Common myeloid progenitor, CD34-positive (primary cell): Measurements from ENCODE around the gene MYH2.

Source experiments
- CTCF ChIA-PET: fragments of 350-600 bp; sonication (Branson Sonifier 250); formaldehyde crosslinking; loops from one replicate; lab custom pipeline; 2021; ENCODE audit warnings: antibody characterized with exemption; lab: Charles Lee
- POLR2A ChIA-PET: fragments of 350-600 bp; sonication (Branson Sonifier 250); formaldehyde crosslinking; loops from one replicate; lab custom pipeline; 2021; ENCODE audit warnings: antibody characterized with exemption; lab: Charles Lee
- DNase-seq, 3 donors: peaks; one replicate each; pipeline versions ENCODE4 v3.0.0 to v3.0.0-alpha.2; 2013
- H3K27ac ChIP-seq, 2 experiments: 1 replicate in 1 of 2; 2 replicates in 1 of 2; pipeline ENCODE4 v1.7.0; 2013; ENCODE audit warnings: inconsistent platforms in 2 of 2, low read length in 2 of 2, mild to moderate bottlenecking in 2 of 2, low read depth in 1 of 2, moderate library complexity in 1 of 2; ENCODE audit not compliant: severe bottlenecking in 2 of 2, insufficient read depth in 1 of 2, poor library complexity in 1 of 2
- H3K27me3 ChIP-seq, 5 experiments: replicated peaks in 2 of 5; 1 replicate in 3 of 5; 2 replicates in 2 of 5; pipeline versions ENCODE4 v1.6.1 to v1.7.0; 2013; ENCODE audit warnings: low read length in 4 of 5, mild to moderate bottlenecking in 2 of 5, moderate library complexity in 2 of 5, inconsistent platforms in 1 of 5; ENCODE audit not compliant: insufficient read depth in 5 of 5, control insufficient read depth in 4 of 5
- H3K36me3 ChIP-seq, 4 experiments: 1 replicate in 2 of 4; 2 replicates in 2 of 4; pipeline versions ENCODE4 v1.6.1 to v1.7.0; 2013; ENCODE audit warnings: low read length in 3 of 4, control low read depth in 1 of 4, mild to moderate bottlenecking in 1 of 4; ENCODE audit not compliant: control insufficient read depth in 4 of 4, insufficient read depth in 4 of 4
- H3K4me1 ChIP-seq, 4 experiments: 1 replicate in 3 of 4; 2 replicates in 1 of 4; pipeline versions ENCODE4 v1.6.1 to v1.7.1; 2013; ENCODE audit warnings: low read length in 3 of 4, mild to moderate bottlenecking in 3 of 4, control low read depth in 1 of 4, inconsistent platforms in 1 of 4, moderate library complexity in 1 of 4; ENCODE audit not compliant: control insufficient read depth in 4 of 4, insufficient read depth in 4 of 4; ENCODE audit errors: control extremely low read depth in 1 of 4
- H3K4me3 ChIP-seq, 7 experiments: 1 replicate in 4 of 7; 2 replicates in 3 of 7; pipeline versions ENCODE4 v1.5.1 to v1.7.0; 2013; ENCODE audit warnings: mild to moderate bottlenecking in 7 of 7, low read length in 6 of 7, moderate library complexity in 6 of 7, inconsistent platforms in 2 of 7, low read depth in 2 of 7, control low read depth in 1 of 7; ENCODE audit not compliant: insufficient read depth in 4 of 7, control insufficient read depth in 1 of 7; ENCODE audit errors: extremely low read depth in 1 of 7
- H3K9me3 ChIP-seq, 5 experiments: 1 replicate in 4 of 5; 2 replicates in 1 of 5; pipeline versions ENCODE4 v1.6.1 to v1.7.1; 2013; ENCODE audit warnings: low read length in 4 of 5, mild to moderate bottlenecking in 2 of 5, inconsistent platforms in 1 of 5, low read depth in 1 of 5, moderate library complexity in 1 of 5; ENCODE audit not compliant: control insufficient read depth in 4 of 5, insufficient read depth in 2 of 5; ENCODE audit errors: control extremely low read depth in 1 of 5
- WGBS: methylation state at CpG from one replicate; pipeline ENCODE4 v1.1.5; 2013; ENCODE audit not compliant: insufficient coverage; 5-methylcytosine and 5-hydroxymethylcytosine counted together

MYH2 gene

GRCh38 chr17:10516638-10517037 is 32.8 kb downstream of the MYH2 start:
- no peak for DNase-seq
- H3K27ac ChIP-seq: no peak overlapping the region
- ChIA-PET POLR2A (interaction anchor here (0.7 kb wide), 1 partner anchor 677 kb away, joined by 4 read pairs; no protein-coding TSS in a partner anchor), CTCF (interaction anchor here (1.0 kb wide), 1 partner anchor 9 kb away, joined by 3 read pairs; no protein-coding TSS in a partner anchor)
- peaks cover 0 to 4% (median 0%) of the 10 kb centered on the region in 5 experiments for H3K27me3 ChIP-seq
- H3K36me3 ChIP-seq: no peaks in the 10 kb centered on the region
- H3K9me3 ChIP-seq: no peaks in the 10 kb centered on the region
- no peak overlapping the region for H3K4me3 ChIP-seq
- no peaks in the 10 kb centered on the region for H3K4me1 ChIP-seq

GRCh38 chr17:10516065-10516464 is 33.4 kb downstream of the MYH2 start:
- Histone ChIP-seq H3K9me3 (no peaks in the 10 kb centered on the region), H3K4me1 (no peaks in the 10 kb centered on the region), H3K27me3 (peaks cover 0 to 4% (median 0%) of the 10 kb centered on the region in 5 experiments), H3K36me3 (no peaks in the 10 kb centered on the region), H3K27ac (no peak overlapping the region), H3K4me3 (no peak overlapping the region)
- CTCF ChIA-PET: no interaction called here
- DNase-seq: no peak
- POLR2A ChIA-PET: interaction anchor here (0.7 kb wide), 1 partner anchor 676 kb away, joined by 4 read pairs; no protein-coding TSS in a partner anchor
- WGBS: 93% methylated on average over 7 of the region's 7 CpGs

- no peaks in the 10 kb centered on the region for H3K4me1 ChIP-seq
- H3K36me3 ChIP-seq: no peaks in the 10 kb centered on the region
- ChIA-PET CTCF (no interaction called here), POLR2A (no interaction called here)
- H3K4me3 ChIP-seq: no peak overlapping the region
- H3K27ac ChIP-seq: no peak overlapping the region
- DNase-seq: no peak
- H3K9me3 ChIP-seq: no peaks in the 10 kb centered on the region
- 73% methylated on average over 3 of the region's 6 CpGs for WGBS
- H3K27me3 ChIP-seq: peaks cover 0 to 4% (median 2%) of the 10 kb centered on the region in 5 experiments
Measured at GRCh38 chr17:10513299-10514067, 36.0 kb downstream of the MYH2 start.

GRCh38 chr17:10512856-10513255 is 36.6 kb downstream of the MYH2 start:
- no peaks in the 10 kb centered on the region for H3K9me3 ChIP-seq
- H3K36me3 ChIP-seq: no peaks in the 10 kb centered on the region
- no peak overlapping the region for H3K4me3 ChIP-seq
- DNase-seq: no peak
- no peak overlapping the region for H3K27ac ChIP-seq
- CTCF ChIA-PET: no interaction called here
- no peaks in the 10 kb centered on the region for H3K4me1 ChIP-seq
- POLR2A ChIA-PET: no interaction called here
- WGBS: 100% methylated on average over 1 of the region's 2 CpGs
- peaks cover 0 to 4% (median 2%) of the 10 kb centered on the region in 5 experiments for H3K27me3 ChIP-seq

GRCh38 chr17:10499950-10500349 is 49.5 kb downstream of the MYH2 start:
- Histone ChIP-seq H3K36me3 (no peaks in the 10 kb centered on the region), H3K9me3 (no peaks in the 10 kb centered on the region), H3K27ac (no peak overlapping the region), H3K4me1 (no peaks in the 10 kb centered on the region), H3K27me3 (no peaks in the 10 kb centered on the region), H3K4me3 (no peak overlapping the region)
- ChIA-PET CTCF (no interaction called here), POLR2A (interaction anchor here (0.6 kb wide), 1 partner anchor 78 kb away, joined by 5 read pairs; no protein-coding TSS in a partner anchor)
- DNase-seq: no peak
- WGBS: no CpG with 5 or more reads among the region's 3 CpGs

- CTCF ChIA-PET: no interaction called here
- Histone ChIP-seq H3K36me3 (no peaks in the 10 kb centered on the region), H3K9me3 (peaks cover 2 to 11% (median 7%) of the 10 kb centered on the region in 5 experiments), H3K4me3 (no peak overlapping the region), H3K27ac (no peak overlapping the region), H3K27me3 (no peaks in the 10 kb centered on the region), H3K4me1 (no peaks in the 10 kb centered on the region)
- POLR2A ChIA-PET: no interaction called here
- WGBS: 100% methylated on average over 2 of the region's 2 CpGs
- no peak for DNase-seq
Measured at GRCh38 chr17:10492004-10492403, 57.5 kb downstream of the MYH2 start.

DNA sequence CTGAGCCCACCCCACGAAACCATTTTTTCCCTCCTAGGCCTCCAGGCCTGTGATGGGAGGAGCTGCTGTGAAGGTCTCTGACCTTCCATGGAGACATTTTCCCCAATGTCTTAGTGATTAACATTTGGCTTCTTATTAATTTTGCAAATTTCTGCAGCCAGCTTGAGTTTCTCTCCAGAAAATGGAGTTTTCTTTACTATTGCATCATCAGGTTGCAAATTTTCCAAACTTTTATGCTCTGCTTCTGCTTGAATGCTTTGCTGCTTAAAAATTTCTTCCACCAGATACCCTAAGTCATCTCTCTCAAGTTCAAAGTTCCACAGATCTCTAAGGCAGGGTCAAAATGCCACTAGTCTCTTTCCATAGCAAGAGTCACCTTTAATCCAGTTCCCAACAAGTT is 67.2 kb downstream of the MYH2 start:
- no peak overlapping the region for H3K27ac ChIP-seq
- no peak overlapping the region for H3K4me3 ChIP-seq
- ChIA-PET CTCF (no interaction called here), POLR2A (no interaction called here)
- H3K36me3 ChIP-seq: no peaks in the 10 kb centered on the region
- 100% methylated on average over 1 of the region's 1 CpG for WGBS
- DNase-seq: no peak
- no peaks in the 10 kb centered on the region for H3K4me1 ChIP-seq
- peaks cover 0 to 11% (median 0%) of the 10 kb centered on the region in 5 experiments for H3K9me3 ChIP-seq
- H3K27me3 ChIP-seq: no peaks in the 10 kb centered on the region
